Activated naive CD8-positive, alpha-beta T cell treated with anti-CD3 and anti-CD28 coated beads for 36 hours (primary cell): ENCODE measurements around the gene EEFSEC. TPM values are rescaled to one million over a fixed set of nuclear protein-coding genes. Genes with fewer than 3 reads are reported as not detected.

Source experiments
- DNase-seq: peaks from one replicate; pipeline ENCODE4 v3.0.0; 2021
- H3K27ac Mint-ChIP-seq: one replicate; pipeline ENCODE4 v1.8.0; 2022; ENCODE audit warnings: mild to moderate bottlenecking, moderate library complexity, mixed read lengths
- H3K27me3 Mint-ChIP-seq: one replicate; pipeline ENCODE4 v1.8.0; 2022; ENCODE audit warnings: mild to moderate bottlenecking, mixed read lengths
- H3K36me3 Mint-ChIP-seq: one replicate; pipeline ENCODE4 v1.8.0; 2021; ENCODE audit warnings: mild to moderate bottlenecking, mixed read lengths
- H3K4me1 Mint-ChIP-seq: one replicate; pipeline ENCODE4 v1.8.0; 2021; ENCODE audit warnings: mixed read lengths
- H3K4me3 Mint-ChIP-seq: one replicate; pipeline ENCODE4 v1.8.0; 2022; ENCODE audit warnings: mild to moderate bottlenecking, moderate library complexity, mixed read lengths
- H3K9me3 Mint-ChIP-seq: one replicate; pipeline ENCODE4 v1.8.0; 2022; ENCODE audit warnings: mixed read lengths
- total RNA-seq, 2 experiments: library from RNA; stranded (reverse); gene quantifications; one replicate each; pipeline ENCODE4 v1.2.3, GENCODE V29; 2021

Gene EEFSEC
- total RNA-seq, 2 experiments from 2014 or later: 22.4 to 23.9 TPM

DNA sequence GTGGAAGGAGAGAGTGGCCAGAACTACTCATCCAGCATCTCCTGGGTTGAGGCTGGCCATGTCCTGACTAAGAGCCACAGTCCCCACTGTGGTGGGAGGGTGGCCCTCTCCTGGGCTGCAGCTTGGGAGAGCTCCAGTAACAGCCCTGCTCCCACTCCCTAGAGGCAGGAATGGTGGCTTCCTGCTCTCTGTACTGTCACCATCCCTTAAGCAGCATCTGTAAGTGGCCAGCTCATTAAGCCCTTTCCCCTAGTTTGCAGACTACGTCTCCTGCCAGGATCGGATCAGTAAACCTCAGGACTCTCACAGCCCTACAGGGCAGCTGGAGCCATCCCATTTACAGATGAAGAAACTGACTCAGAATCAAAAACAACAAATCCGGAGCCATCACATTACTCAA lies 282.9 kb downstream of the EEFSEC start:
- Mint-ChIP-seq H3K4me1 (peaks cover 7% of the 10 kb centered on the region), H3K27ac (no peak overlapping the region), H3K9me3 (no peaks in the 10 kb centered on the region), H3K4me3 (no peak overlapping the region), H3K27me3 (peaks cover 52% of the 10 kb centered on the region), H3K36me3 (no peaks in the 10 kb centered on the region)
- no peak for DNase-seq

DNA sequence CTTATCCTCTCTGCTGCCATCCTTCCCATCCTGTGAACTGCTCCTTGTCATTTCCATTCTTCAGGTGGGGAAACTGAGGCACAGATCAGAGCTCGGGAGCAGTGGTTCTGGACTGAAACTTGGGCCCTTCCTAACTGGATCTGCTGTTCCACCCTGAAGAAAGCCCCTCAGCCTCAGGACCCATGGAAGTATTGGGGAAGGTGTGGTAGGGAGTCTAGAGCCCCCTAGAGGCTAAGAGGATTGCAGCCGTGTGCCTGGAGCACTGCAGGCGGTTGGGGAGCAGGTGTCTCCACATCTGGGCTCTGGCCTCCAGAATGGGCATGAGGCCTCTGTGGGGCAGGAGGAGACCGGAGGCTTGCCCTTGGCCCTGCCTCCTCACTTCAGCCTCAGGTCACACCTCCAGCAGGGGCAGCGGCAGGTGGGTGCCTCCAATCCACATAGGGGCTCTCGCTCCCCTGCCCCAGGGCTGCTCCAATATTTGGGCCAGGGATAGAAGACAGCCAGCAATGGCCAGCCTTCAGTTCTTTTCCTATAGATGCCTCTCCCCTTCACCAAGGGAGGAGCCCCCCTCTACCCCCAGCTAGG lies 285.3 kb downstream of the EEFSEC start:
- no peak for DNase-seq
- no peak overlapping the region for H3K4me3 Mint-ChIP-seq
- peaks cover 33% of the 10 kb centered on the region for H3K27me3 Mint-ChIP-seq
- H3K4me1 Mint-ChIP-seq: no peaks in the 10 kb centered on the region
- H3K36me3 Mint-ChIP-seq: no peaks in the 10 kb centered on the region
- no peak overlapping the region for H3K27ac Mint-ChIP-seq
- no peaks in the 10 kb centered on the region for H3K9me3 Mint-ChIP-seq

DNA sequence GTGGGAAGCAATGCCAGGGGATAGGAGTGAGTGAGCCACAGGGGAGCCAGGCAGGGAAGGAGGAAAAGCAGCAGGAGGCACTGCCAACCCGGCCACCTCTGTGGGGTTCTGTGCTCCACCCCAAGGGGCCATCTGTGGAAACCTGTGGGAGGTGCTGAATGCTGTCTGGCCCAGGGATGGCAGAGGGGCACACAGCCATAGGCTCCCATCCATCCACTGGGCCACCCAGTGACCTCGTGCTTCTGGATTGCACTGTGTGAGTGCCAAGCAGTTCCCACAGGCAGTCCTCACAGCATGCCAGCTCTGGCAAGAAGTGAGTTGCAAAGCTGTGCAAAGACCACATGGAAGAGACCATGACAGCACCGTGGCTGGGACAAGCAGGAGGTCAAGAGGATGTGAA lies 285.9 kb downstream of the EEFSEC start:
- H3K9me3 Mint-ChIP-seq: no peaks in the 10 kb centered on the region
- H3K4me1 Mint-ChIP-seq: no peaks in the 10 kb centered on the region
- H3K27ac Mint-ChIP-seq: no peak overlapping the region
- H3K27me3 Mint-ChIP-seq: peaks cover 27% of the 10 kb centered on the region
- no peak overlapping the region for H3K4me3 Mint-ChIP-seq
- H3K36me3 Mint-ChIP-seq: no peaks in the 10 kb centered on the region
- DNase-seq: no peak

DNA sequence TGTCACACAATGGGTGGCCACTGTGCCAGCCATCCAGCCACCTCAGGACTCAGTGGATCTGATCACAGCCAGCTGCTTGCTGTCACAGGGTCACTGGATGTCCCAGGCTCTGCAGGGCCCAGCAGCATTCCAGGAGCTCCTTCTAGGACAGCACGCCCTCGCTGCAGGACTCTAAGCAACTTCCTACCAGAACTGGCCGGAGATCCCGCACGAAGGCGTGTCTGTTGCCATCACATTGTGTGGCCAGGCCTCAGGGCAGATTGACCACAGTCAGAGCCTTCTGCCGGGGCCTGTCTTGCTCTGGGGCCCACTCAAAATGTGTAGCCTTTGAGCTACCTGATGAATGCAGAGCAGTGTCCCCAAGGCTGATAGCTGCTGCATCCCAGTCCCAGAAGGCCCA lies 288.8 kb downstream of the EEFSEC start:
- H3K27me3 Mint-ChIP-seq: peaks cover 15% of the 10 kb centered on the region
- H3K36me3 Mint-ChIP-seq: peaks cover 1% of the 10 kb centered on the region
- peaks cover 3% of the 10 kb centered on the region for H3K9me3 Mint-ChIP-seq
- H3K4me1 Mint-ChIP-seq: no peaks in the 10 kb centered on the region
- no peak overlapping the region for H3K4me3 Mint-ChIP-seq
- no peak for DNase-seq
- no peak overlapping the region for H3K27ac Mint-ChIP-seq

DNA sequence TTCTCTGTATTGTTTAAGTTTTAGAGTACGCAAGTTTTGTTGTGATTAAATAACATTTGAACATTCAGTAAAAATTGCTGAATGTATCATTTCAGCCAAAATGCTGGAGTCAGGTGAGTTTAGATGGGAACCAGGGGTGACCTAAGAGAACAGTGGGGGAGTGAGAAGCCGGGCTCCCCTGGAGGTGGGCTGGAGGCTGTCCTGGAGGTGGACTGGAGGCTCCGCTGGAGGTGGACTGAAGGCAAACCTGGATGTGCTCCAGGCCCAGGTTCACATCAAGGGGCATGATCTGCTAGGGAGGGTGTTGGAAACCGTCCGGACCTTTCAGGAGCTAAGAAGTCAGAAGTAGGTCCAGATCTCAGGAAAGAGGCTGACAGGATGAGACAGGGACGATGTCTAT lies 289.7 kb downstream of the EEFSEC start:
- Mint-ChIP-seq H3K9me3 (peaks cover 7% of the 10 kb centered on the region), H3K4me1 (peaks cover 8% of the 10 kb centered on the region), H3K4me3 (no peak overlapping the region), H3K27ac (no peak overlapping the region), H3K36me3 (peaks cover 5% of the 10 kb centered on the region), H3K27me3 (peaks cover 9% of the 10 kb centered on the region)
- no peak for DNase-seq

DNA sequence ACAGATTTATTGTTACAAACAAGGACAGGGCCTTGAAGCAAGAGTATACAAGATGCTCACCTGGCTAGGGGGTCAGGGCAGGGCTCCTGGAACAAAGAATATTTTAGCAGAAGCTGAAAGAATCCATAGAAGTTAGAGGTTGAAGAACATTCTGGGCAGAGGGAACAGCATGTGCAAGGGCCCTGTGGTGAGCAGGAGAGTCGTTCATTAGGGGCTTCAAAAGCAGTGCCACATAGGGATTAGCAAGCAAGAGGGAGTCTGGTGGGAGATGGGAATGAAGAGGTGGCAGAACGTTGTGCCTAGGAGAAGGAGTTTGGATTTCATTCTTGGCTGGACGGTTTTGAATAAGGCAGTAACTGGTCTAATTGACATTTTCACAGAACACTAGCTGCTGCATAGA lies 290.5 kb downstream of the EEFSEC start:
- peaks cover 10% of the 10 kb centered on the region for H3K36me3 Mint-ChIP-seq
- peaks cover 9% of the 10 kb centered on the region for H3K27me3 Mint-ChIP-seq
- peaks cover 12% of the 10 kb centered on the region for H3K9me3 Mint-ChIP-seq
- no peak overlapping the region for H3K4me3 Mint-ChIP-seq
- H3K27ac Mint-ChIP-seq: no peak overlapping the region
- H3K4me1 Mint-ChIP-seq: peaks cover 13% of the 10 kb centered on the region
- no peak for DNase-seq

DNA sequence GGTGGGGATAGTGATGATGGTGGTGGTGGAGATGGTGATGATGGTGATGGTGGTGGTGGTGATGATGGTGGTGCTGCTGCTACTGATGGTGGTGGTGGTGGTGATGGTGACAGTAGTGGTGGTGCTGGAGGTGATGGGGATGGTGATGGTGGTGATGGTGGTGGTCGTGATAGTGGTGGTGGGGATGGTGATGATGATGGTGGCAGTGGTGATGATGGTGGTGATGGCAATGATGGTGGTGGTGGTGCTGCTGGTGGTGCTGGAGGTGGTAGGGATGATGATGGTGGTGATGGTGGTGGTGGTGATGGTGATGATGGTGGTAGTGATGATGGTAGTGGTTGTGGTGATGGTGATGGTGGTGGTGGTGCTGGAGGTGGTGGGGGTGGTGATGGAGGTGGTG lies 292.1 kb downstream of the EEFSEC start:
- Mint-ChIP-seq H3K4me3 (no peak overlapping the region), H3K4me1 (peaks cover 16% of the 10 kb centered on the region), H3K27ac (no peak overlapping the region)

DNA sequence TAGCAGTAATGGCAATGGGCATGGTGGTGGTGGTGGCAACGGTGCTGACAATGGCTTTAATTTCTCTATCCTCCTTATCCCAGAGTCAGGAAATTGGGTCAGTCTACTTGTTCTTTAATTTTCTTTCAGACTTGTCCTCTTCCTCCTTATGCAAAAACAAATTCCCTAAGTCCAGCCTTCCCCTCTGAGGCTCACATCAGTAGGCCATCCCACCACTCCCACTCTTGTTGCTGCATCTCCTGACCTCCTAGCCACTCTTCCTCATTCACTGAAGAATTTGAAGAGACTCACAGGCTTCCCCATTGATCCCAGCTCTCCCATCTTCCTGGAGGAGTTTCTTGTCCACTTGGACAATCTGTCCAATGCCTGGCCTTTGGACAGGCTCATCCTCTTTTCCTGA lies 293.5 kb downstream of the EEFSEC start:
- H3K4me3 Mint-ChIP-seq: no peak overlapping the region
- no peaks in the 10 kb centered on the region for H3K27me3 Mint-ChIP-seq
- peaks cover 21% of the 10 kb centered on the region for H3K9me3 Mint-ChIP-seq
- peaks cover 16% of the 10 kb centered on the region for H3K4me1 Mint-ChIP-seq
- H3K27ac Mint-ChIP-seq: peak overlapping the region; percentile 10
- H3K36me3 Mint-ChIP-seq: peaks cover 17% of the 10 kb centered on the region
- no peak for DNase-seq

More for the DNA sequence above, 292.1 kb downstream of the EEFSEC start:
- H3K36me3 Mint-ChIP-seq: peaks cover 17% of the 10 kb centered on the region
- no peaks in the 10 kb centered on the region for H3K27me3 Mint-ChIP-seq
- DNase-seq: no peak
- H3K9me3 Mint-ChIP-seq: peaks cover 20% of the 10 kb centered on the region

DNA sequence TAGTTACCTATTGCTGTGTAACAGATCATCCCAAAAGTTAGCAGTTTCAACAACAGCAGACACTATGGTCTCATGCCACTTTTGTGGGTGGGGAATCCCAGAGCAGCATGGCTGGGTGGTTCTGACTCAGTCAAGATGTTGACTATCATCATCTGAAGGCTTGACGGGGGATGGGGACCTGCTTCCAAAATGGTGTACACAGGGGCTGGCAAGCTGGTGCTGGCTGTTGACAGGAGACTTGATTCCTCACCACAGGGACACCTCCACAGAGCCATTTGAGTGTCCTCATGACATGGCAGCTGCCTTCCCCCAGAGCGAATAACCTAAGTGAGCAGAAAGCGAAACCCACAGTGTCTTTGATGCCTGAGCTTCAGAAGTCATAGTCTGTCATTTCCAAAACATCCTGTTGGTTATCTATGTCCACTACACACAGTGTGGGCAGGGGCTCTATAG lies 294.3 kb downstream of the EEFSEC start:
- Mint-ChIP-seq H3K27ac (peak overlapping the region; percentile 10), H3K4me1 (peaks cover 16% of the 10 kb centered on the region), H3K27me3 (no peaks in the 10 kb centered on the region), H3K36me3 (peaks cover 19% of the 10 kb centered on the region), H3K9me3 (peaks cover 21% of the 10 kb centered on the region), H3K4me3 (no peak overlapping the region)
- peak; percentile 69 for DNase-seq

DNA sequence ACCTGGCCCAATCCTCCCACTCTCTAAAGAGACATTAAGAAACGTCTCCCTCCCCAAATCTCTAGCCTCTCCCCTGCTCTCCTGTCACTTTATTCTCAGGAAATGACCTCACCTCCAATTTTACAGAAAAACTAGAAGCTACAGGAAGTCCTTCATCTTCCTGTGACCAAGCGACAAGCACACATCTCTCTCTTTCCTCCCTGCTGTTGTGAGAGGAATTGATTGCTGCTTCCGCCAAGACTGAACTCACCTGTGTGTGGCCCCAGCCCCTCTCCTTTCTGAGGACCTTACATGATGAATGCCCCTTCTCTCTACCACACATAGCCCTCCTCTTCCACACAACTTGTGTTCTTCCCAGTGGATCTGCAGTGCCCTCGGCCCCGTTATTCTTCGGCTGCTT lies 295.2 kb downstream of the EEFSEC start:
- H3K9me3 Mint-ChIP-seq: peaks cover 21% of the 10 kb centered on the region
- no peaks in the 10 kb centered on the region for H3K27me3 Mint-ChIP-seq
- peak overlapping the region; percentile 0 for H3K4me3 Mint-ChIP-seq
- H3K36me3 Mint-ChIP-seq: peaks cover 19% of the 10 kb centered on the region
- no peak for DNase-seq
- H3K4me1 Mint-ChIP-seq: peaks cover 16% of the 10 kb centered on the region
- peak overlapping the region; percentile 83 for H3K27ac Mint-ChIP-seq

DNA sequence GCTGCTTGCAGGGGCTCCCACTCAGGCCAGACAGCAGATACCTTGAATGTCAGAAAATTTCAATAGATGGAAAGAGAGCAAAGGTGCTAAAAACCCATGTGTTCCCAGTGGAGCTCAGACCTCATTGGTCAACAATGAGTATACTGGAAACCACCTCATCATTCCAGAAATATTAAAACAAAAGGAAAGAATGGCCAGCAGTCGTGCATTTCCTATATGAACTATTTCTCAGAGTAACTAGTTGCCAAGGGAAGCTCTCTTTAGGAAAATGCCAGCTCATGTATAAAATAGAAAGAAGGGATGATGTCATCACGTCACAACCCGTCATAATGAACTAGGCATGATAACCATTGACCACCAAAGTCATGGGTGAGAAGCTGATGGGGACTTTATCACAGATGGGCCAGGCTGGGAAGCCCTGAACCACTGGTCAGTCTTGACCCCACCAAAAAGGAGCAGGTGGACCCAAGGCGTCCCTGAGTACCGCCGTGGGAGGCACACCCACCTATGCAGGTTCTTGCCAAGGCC lies 295.9 kb downstream of the EEFSEC start:
- Mint-ChIP-seq H3K27me3 (peaks cover 4% of the 10 kb centered on the region), H3K36me3 (peaks cover 19% of the 10 kb centered on the region)

DNA sequence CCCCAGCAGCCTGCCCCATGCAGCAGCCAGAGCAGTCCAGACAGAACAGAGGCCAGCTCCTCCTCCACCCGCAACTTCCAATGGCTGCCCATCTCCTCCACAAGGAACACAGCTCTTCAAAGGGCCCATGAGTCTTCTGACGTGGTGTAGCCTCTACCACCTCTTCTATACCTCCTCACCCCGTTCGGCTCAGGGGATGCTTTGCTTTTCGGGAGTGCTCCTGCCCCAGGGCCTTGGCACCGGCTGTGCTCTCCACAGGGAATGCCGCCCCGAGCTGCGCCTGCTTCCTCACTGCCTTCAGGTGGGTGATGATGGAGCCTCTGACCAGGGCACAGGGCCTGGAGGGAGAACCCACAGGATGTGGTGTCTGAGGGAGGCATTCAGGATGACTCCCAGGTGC lies 298.8 kb downstream of the EEFSEC start:
- peaks cover 17% of the 10 kb centered on the region for H3K36me3 Mint-ChIP-seq

More for the DNA sequence above, 295.9 kb downstream of the EEFSEC start:
- Mint-ChIP-seq H3K4me1 (peaks cover 18% of the 10 kb centered on the region), H3K27ac (peak overlapping the region; percentile 83), H3K9me3 (peaks cover 21% of the 10 kb centered on the region), H3K4me3 (no peak overlapping the region)
- DNase-seq: no peak

DNA sequence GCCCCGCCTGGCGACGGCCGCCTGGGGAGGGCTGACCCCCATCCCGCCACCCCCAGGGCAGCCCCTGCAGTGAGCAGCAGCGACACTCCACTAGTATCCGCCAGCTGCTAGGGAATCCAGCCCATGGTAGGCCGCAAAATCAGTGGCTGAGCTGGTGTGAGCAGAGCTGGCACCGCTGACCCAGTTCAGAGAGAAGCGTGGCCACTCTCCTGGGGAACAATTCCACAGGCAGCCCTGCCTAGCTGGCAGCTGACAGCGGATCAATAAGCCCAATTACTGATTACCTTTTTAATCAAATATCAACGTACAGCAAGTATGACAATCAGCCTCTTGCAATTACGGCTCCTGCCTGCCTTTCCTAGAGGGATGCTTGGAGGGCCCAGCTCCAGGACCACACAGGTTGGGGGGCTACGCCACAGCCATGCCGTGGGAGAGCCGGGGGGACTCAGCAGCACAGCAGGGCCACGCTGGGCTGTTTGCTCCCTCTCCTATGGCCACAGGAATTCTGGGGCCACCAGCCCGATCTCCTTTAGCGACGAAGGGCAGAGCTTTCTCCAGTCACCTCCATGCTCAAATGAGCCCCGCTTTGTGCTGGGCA lies 299.5 kb downstream of the EEFSEC start:
- H3K9me3 Mint-ChIP-seq: peaks cover 14% of the 10 kb centered on the region
- peaks cover 14% of the 10 kb centered on the region for H3K36me3 Mint-ChIP-seq
- H3K4me1 Mint-ChIP-seq: peaks cover 11% of the 10 kb centered on the region
- H3K27ac Mint-ChIP-seq: no peak overlapping the region
- DNase-seq: no peak
- H3K27me3 Mint-ChIP-seq: peaks cover 18% of the 10 kb centered on the region
- H3K4me3 Mint-ChIP-seq: no peak overlapping the region

More for the DNA sequence above, 298.8 kb downstream of the EEFSEC start:
- H3K4me1 Mint-ChIP-seq: peaks cover 18% of the 10 kb centered on the region
- no peak for DNase-seq
- peaks cover 18% of the 10 kb centered on the region for H3K27me3 Mint-ChIP-seq
- H3K27ac Mint-ChIP-seq: no peak overlapping the region
- peaks cover 17% of the 10 kb centered on the region for H3K9me3 Mint-ChIP-seq
- H3K4me3 Mint-ChIP-seq: no peak overlapping the region

DNA sequence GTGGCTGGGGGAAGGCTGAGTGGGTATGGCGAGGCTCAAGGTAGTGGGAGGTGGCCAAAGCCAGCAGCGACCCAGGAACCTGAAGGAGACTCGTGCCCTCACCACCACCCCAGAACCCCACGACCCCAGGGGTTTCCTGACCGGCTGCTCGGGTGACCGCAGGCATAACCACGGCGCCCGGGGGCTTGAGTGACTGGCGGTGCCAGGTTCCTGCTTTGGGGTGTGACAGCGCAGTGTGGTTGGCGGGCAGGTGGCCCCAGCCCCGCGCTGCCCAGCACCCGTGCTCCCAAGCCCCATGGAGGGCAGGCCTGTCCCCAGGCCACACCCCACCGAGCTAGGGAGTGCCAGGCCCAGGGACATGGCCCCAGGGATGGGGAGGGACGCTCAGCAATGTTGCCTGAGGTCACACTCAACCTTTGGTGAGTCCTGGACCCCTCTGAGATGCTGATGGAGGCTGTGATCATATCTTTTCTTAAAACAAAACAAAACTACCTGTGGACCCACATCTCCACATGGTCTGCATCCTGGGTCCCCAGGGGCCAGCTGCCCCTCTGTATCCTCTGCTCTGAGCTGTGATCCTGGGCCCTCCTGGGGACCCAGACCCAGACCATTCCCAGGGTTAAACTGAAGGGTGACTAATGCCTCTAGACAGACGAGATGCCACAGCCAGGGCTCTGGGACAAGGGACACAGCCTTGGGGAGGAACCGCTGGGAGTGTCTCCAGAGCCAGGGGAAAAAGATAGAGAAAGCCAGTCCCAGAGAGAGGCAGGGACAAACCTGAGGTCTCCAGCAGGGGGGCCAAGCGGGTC lies 300.4 kb downstream of the EEFSEC start:
- Mint-ChIP-seq H3K4me1 (peaks cover 6% of the 10 kb centered on the region), H3K27me3 (peaks cover 18% of the 10 kb centered on the region), H3K27ac (no peak overlapping the region), H3K36me3 (peaks cover 9% of the 10 kb centered on the region), H3K9me3 (peaks cover 10% of the 10 kb centered on the region), H3K4me3 (no peak overlapping the region)
- DNase-seq: no peak

DNA sequence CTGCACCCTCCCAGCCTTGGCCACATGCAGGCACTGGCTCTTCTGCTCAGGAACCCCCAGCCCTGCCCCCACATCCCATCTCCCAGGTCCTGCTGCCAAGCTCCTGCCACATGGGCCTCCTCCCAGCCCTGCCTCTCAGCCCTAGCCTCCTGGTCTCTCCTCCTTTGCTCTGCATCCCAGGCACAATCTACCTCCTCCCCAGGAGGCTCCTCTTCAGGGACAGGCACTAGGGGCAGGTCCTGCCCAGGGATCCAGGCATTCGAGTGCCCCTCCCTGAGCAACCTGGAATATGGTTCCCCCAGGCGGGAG lies 301.0 kb downstream of the EEFSEC start:
- Mint-ChIP-seq H3K27me3 (peaks cover 18% of the 10 kb centered on the region), H3K36me3 (peaks cover 5% of the 10 kb centered on the region), H3K4me3 (no peak overlapping the region), H3K27ac (no peak overlapping the region), H3K4me1 (peaks cover 2% of the 10 kb centered on the region), H3K9me3 (peaks cover 6% of the 10 kb centered on the region)
- DNase-seq: no peak
